A549 (cell line): ENCODE results near the gene LHFPL2. TPM values are rescaled to one million over a fixed set of nuclear protein-coding genes. Genes with fewer than 3 reads are reported as not detected.

Experiments used
- ATAC-seq, 2 experiments: fragments of 200-7000 bp in 1 of 2; fragments of >200 bp in 1 of 2; cut with Nextera tagmentation in 1 of 2; cut with Tn5 transposase in 1 of 2; 3 replicates each; pipeline versions ENCODE4 v1.8.0 to v1.9.1; 2018 to 2020; ENCODE audit warnings: mild to moderate bottlenecking in 1 of 2, moderate library complexity in 1 of 2
- CTCF ChIA-PET: fragments of 300-600 bp; sonication (Branson Sonifier 250); formaldehyde crosslinking; extraction: SDS; loops from one replicate; lab custom pipeline; 2021; ENCODE audit warnings: antibody characterized with exemption, inconsistent platforms; lab: Yijun Ruan, JAX
- POLR2A ChIA-PET: fragments of 350-600 bp; formaldehyde crosslinking; extraction: SDS; loops from one replicate; lab custom pipeline; 2021; ENCODE audit warnings: antibody characterized with exemption, inconsistent platforms; lab: Yijun Ruan, JAX
- DNase-seq, 2 experiments: peaks; one replicate each; pipeline versions ENCODE4 v3.0.0 to v3.0.0-alpha.2; 2011 to 2016; ENCODE audit warnings: low read depth in 1 of 2, low spot score in 1 of 2
- FAIRE-seq: peaks from 2 replicates; lab custom pipeline; 2011; peaks lifted over from hg19 to GRCh38; lab: Jason Lieb, UNC
- H3K27ac ChIP-seq, 2 experiments: fragments of >200 bp; sonication (Bioruptor Twin); formaldehyde crosslinking; 3 replicates each; pipeline ENCODE4 v1.5.1; 2016 to 2017
- H3K4me1 ChIP-seq: fragments of >200 bp; sonication (Bioruptor Twin); formaldehyde crosslinking; 3 replicates; pipeline ENCODE4 v1.6.1; 2016
- H3K4me2 ChIP-seq: fragments of >200 bp; sonication (Bioruptor Twin); formaldehyde crosslinking; 3 replicates; pipeline ENCODE4 v1.6.1; 2016
- H3K4me3 ChIP-seq: fragments of >200 bp; sonication (Bioruptor Twin); formaldehyde crosslinking; 3 replicates; pipeline ENCODE4 v1.5.1; 2016
- H3K9me3 ChIP-seq: fragments of >200 bp; sonication (Bioruptor Twin); formaldehyde crosslinking; 3 replicates; pipeline ENCODE4 v1.6.1; 2016
- BCL3 ChIP-seq: fragments of >200 bp; sonication (Bioruptor Twin); formaldehyde crosslinking; IDR thresholded peaks from 3 replicates; pipeline ENCODE4 v1.6.1; 2016
- BHLHE40 ChIP-seq: IDR thresholded peaks from 2 replicates; pipeline ENCODE4 v1.6.1; 2012; ENCODE audit warnings: low read depth, low read length, inconsistent platforms
- CEBPB ChIP-seq, 2 experiments: fragments of >200 bp in 1 of 2; sonication (Bioruptor Twin) in 1 of 2; formaldehyde crosslinking in 1 of 2; IDR thresholded peaks; 2 replicates each; pipeline ENCODE4 v1.6.1; 2012 to 2016
- CHD2 ChIP-seq: fragments of 150-350 bp; IDR thresholded peaks from 2 replicates; pipeline ENCODE4 v1.6.1; 2014; ENCODE audit warnings: low read length; ENCODE audit not compliant: partially characterized antibody
- EHMT2 ChIP-seq: fragments of 200-600 bp; sonication (generic); IDR thresholded peaks from 2 replicates; pipeline ENCODE4 v1.6.1; 2016; ENCODE audit warnings: antibody characterized with exemption, low read depth, mild to moderate bottlenecking, moderate library complexity
- FOSL2 ChIP-seq, 2 experiments: fragments of 450-650 bp in 1 of 2; fragments of >200 bp in 1 of 2; sonication (Bioruptor Twin) in 1 of 2; formaldehyde crosslinking; IDR thresholded peaks; 2 replicates each; pipeline versions ENCODE4 v1.5.0 to v1.6.1; 2016 to 2020; ENCODE audit warnings: mild to moderate bottlenecking in 1 of 2, moderate library complexity in 1 of 2
- JUN ChIP-seq, 2 experiments: fragments of >200 bp; sonication (Bioruptor Twin); formaldehyde crosslinking; IDR thresholded peaks; 2 replicates in 1 of 2; 3 replicates in 1 of 2; pipeline ENCODE4 v1.6.1; 2016 to 2017
- KDM5A ChIP-seq: fragments of 200-600 bp; sonication (generic); IDR thresholded peaks from 2 replicates; pipeline ENCODE4 v1.6.1; 2016; ENCODE audit warnings: antibody characterized with exemption, mild to moderate bottlenecking
- NFE2L2 ChIP-seq: fragments of 150-350 bp; conservative IDR thresholded peaks from 2 replicates; pipeline ENCODE4 v1.6.1; 2014; ENCODE audit warnings: low read length
- NPAS2 ChIP-seq: fragments of 250-450 bp; sonication (Bioruptor Pico); IDR thresholded peaks from 2 replicates; pipeline ENCODE4 v1.8.0; 2022; ENCODE audit warnings: mild to moderate bottlenecking, moderate library complexity, borderline replicate concordance
- NR3C1 ChIP-seq: fragments of >200 bp; sonication (Bioruptor Twin); formaldehyde crosslinking; IDR thresholded peaks from 3 replicates; pipeline ENCODE4 v1.6.1; 2017
- POLR2AphosphoS2 ChIP-seq: conservative IDR thresholded peaks from 2 replicates; pipeline ENCODE4 v1.6.1; 2012; ENCODE audit warnings: low read length, improper control_type of control experiment, inconsistent platforms
- RCOR1 ChIP-seq: fragments of 150-350 bp; IDR thresholded peaks from 2 replicates; pipeline ENCODE4 v1.6.1; 2014; ENCODE audit warnings: antibody characterized with exemption, low read length, low read depth
- ZC3H11A ChIP-seq: fragments of 450-650 bp; IDR thresholded peaks from 2 replicates; pipeline ENCODE4 v1.6.1; 2014; ENCODE audit warnings: antibody characterized with exemption, mild to moderate bottlenecking
- WGBS: methylation state at CpG from one replicate; pipeline ENCODE4 v1.1.6; 2017; ENCODE audit errors: missing lambda C conversion rate; 5-methylcytosine and 5-hydroxymethylcytosine counted together
- polyA plus RNA-seq, 4 experiments: library from polyadenylated mRNA; depleted of rRNA in 3 of 4; stranded (reverse); fragments of >200 nt; fragmentation: RNase III in 1 of 4; extraction: RNeasy Plus Mini Kit Qiagen cat#74134 plus additional on column Dnase treatment in 1 of 4; gene quantifications; 2 replicates in 3 of 4; 3 replicates in 1 of 4; pipeline ENCODE4 v1.2.3, GENCODE V29; 2011 to 2017
- TF ChIP-seq, protein P1 (sequence below): IDR thresholded peaks from 2 replicates; pipeline ENCODE4 v1.6.1; 2012; ENCODE audit warnings: low read depth, borderline replicate concordance
- TF ChIP-seq, protein P2 (sequence below): IDR thresholded peaks from 2 replicates; pipeline ENCODE4 v1.6.1; 2012

LHFPL2 gene
- polyA plus RNA-seq, 2 of the 4 experiments (the other 2 are of a cell fraction), result 24.9 to 41.7 TPM

DNA sequence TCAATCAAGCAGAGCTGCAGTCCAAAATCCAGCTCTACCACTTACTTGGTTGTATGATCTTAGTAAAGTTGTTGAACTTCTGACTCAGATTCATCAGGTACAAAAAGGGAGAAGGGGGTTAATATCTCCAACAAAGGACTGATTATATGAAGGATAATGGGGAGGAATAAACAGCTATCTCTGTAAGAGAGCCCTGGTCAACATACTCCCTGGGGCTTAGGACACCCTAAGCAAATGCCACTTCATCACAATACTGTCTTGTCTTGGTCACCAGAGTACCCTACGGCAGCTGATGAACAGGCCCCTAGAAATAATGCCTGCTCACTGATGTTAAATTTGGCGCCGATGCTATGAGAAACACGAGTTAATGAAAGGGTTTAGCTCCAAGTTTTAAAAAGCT, 34.8 kb downstream of the LHFPL2 start (continued):
- TF ChIP-seq POLR2AphosphoS2, result no peak
- TF ChIP-seq, all 56 proteins: peak for 0

DNA sequence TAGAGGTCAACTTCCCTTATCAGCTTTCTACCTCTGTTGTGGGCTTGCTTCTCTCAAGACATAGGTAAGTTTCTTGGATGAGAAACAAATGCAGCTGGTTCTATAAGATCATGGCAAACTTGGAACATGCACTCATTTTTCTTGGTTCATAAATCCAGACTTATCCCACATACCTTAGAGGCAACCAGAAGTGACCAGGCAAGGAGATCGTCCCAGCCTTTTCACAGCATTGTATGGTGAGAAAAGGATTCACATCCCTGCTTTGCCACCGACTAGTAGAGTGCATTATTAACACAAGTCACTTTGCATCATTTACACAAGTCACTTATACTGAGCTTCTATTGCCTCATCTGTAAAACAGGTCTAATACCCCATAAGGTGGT, 35.4 kb downstream of the LHFPL2 start:
- TF ChIP-seq FOSL2 (IDR thresholded peaks at IDR 0.05), result no peak
- no peak for TF ChIP-seq FOSL2 (CRISPR knock-in tag; IDR thresholded peaks at IDR 0.05)
- TF ChIP-seq JUN (IDR thresholded peaks at IDR 0.05), result no peak
- no peak for TF ChIP-seq POLR2AphosphoS2
- TF ChIP-seq RCOR1, result no peak
- ChIA-PET POLR2A (no interaction called here), CTCF (interaction anchor here (0.6 to 2.2 kb wide), 11 partner anchors 14 to 529 kb away, joined by 3 to 8 read pairs (median 4); partner anchors contain the start of gene LHFPL2)
- Histone ChIP-seq H3K4me1 (peaks cover 62% of the 10 kb centered on the region), H3K4me3 (no peak overlapping the region), H3K27ac (0 out of 6 replicates have a peak overlapping the region, but pooled peaks of 1 of the 2 experiments have one; percentile 33), H3K9me3 (no peaks in the 10 kb centered on the region), H3K4me2 (no peak overlapping the region)
- 89% methylated on average over 2 of the region's 2 CpGs for WGBS
- ATAC-seq (no peak), FAIRE-seq (no peak), DNase-seq (no peak)

DNA sequence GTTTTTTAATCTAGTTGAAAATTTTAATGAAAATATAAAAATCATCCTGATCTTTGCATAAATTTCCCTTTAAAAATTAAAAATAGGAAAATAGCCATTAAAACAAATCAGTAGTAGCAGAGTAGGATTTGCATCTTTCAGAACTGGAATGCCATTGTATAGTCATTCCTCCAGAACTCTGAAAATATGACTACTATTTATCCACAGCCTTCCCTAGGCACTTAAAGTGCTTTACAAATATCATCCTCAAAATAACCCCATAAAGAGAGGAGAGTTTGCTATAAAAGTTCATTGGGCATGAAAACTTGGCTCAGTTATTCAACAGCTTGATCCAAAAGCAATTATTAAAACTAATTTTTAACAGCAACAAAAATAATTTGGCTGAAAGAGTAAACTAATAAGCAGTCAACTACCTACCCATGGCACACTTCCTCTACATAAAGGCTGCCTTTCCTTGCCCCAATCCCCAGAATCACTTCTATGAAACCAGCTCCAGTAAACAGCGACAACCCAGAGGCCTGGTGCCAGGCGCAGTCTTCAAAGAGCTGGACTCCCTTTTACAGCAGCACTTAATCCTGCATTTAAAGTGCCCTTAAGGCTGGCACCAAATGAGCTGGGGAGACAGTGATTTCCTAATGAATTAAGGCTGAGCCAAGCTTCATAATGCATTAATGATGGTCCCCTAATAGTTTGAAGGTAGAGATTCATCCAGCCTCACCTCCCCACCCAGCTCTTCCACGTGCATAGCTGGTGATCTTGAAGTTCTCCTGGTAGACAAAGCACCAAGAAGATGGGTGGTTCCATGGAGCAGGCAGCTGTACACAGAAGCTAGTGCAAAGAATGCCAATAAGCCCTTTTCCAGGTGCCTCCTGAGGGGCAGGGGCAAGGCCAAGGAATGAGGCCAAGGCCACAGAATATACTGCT, 36.1 kb downstream of the LHFPL2 start:
- no peak for FAIRE-seq
- peaks cover 68% of the 10 kb centered on the region for H3K4me1 ChIP-seq
- no peak overlapping the region for H3K4me2 ChIP-seq
- H3K4me3 ChIP-seq, result no peak overlapping the region
- H3K9me3 ChIP-seq, result no peaks in the 10 kb centered on the region
- POLR2A ChIA-PET, result no interaction called here
- DNase-seq, result no peak
- 87% methylated on average over 3 of the region's 3 CpGs for WGBS
- no peak for ATAC-seq
- H3K27ac ChIP-seq, result 0 out of 6 replicates have a peak overlapping the region, but pooled peaks of 1 of the 2 experiments have one; percentile 33
- CTCF ChIA-PET, result interaction anchor here (0.6 to 2.2 kb wide), 8 partner anchors 15 to 530 kb away, joined by 3 to 8 read pairs (median 4); partner anchors contain the start of gene LHFPL2
- TF ChIP-seq, protein P1, sequence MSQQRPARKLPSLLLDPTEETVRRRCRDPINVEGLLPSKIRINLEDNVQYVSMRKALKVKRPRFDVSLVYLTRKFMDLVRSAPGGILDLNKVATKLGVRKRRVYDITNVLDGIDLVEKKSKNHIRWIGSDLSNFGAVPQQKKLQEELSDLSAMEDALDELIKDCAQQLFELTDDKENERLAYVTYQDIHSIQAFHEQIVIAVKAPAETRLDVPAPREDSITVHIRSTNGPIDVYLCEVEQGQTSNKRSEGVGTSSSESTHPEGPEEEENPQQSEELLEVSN, result no peak
- TF ChIP-seq BHLHE40 (no peak), CHD2 (no peak)
- TF ChIP-seq, all 56 proteins: peak for 0

DNA sequence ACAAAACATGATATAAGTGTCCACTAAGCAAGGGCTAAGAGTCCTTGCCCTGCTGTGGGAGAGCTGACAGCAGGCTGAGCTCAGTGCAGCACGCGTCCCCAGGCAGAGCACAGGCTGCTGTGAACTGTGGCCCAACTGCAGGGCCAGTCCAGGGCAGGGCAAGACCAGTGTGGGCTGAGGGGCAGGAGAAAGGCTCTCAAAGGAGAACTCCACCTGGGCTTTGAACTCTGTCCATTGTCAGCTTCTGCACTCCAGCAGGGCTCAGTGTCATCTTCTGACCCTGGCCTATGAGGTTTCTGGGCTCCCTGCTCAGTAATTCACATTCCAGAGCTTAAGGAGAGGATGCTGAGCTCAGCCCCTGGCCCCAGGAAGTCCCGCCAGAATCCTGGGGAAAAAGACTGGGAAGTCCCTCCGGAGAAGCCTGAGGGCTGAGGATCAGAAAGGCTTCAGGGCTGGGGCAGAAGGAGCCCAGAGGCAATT, 37.4 kb downstream of the LHFPL2 start:
- CTCF ChIA-PET, result interaction anchor here (1.2 kb wide), 1 partner anchor 26 kb away, joined by 5 read pairs; no protein-coding TSS in a partner anchor
- TF ChIP-seq NR3C1 (no peak), KDM5A (no peak), CEBPB (IDR thresholded peaks at IDR 0.05) (no peak), NPAS2 (CRISPR knock-in tag) (no peak), BHLHE40 (no peak), ZC3H11A (no peak), EHMT2 (no peak), BCL3 (no peak), NFE2L2 (no peak)
- TF ChIP-seq, protein P1, result no peak
- TF ChIP-seq, protein P2, sequence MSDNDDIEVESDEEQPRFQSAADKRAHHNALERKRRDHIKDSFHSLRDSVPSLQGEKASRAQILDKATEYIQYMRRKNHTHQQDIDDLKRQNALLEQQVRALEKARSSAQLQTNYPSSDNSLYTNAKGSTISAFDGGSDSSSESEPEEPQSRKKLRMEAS, result no peak
- Histone ChIP-seq H3K27ac (peak overlapping the region; percentile 32 to 72; a peak in 5 of 6 replicates), H3K4me2 (peak overlapping the region; percentile 32; the same call in 1 of the 3 replicates), H3K4me3 (no peak overlapping the region), H3K4me1 (peaks cover 73% of the 10 kb centered on the region), H3K9me3 (no peaks in the 10 kb centered on the region)
- 75% methylated on average over 4 of the region's 4 CpGs for WGBS
- ATAC-seq, result peak; percentile 57 to 71; a peak in 5 of 6 replicates
- no peak for DNase-seq
- no peak for FAIRE-seq
- POLR2A ChIA-PET, result no interaction called here
